ENCODE results near the gene MYOM3. TPM values are rescaled to one million over a fixed set of nuclear protein-coding genes. Genes with fewer than 3 reads are reported as not detected.

Gene MYOM3
- total RNA-seq, 1 donor from 2014 or later: 8.1 TPM

DNA sequence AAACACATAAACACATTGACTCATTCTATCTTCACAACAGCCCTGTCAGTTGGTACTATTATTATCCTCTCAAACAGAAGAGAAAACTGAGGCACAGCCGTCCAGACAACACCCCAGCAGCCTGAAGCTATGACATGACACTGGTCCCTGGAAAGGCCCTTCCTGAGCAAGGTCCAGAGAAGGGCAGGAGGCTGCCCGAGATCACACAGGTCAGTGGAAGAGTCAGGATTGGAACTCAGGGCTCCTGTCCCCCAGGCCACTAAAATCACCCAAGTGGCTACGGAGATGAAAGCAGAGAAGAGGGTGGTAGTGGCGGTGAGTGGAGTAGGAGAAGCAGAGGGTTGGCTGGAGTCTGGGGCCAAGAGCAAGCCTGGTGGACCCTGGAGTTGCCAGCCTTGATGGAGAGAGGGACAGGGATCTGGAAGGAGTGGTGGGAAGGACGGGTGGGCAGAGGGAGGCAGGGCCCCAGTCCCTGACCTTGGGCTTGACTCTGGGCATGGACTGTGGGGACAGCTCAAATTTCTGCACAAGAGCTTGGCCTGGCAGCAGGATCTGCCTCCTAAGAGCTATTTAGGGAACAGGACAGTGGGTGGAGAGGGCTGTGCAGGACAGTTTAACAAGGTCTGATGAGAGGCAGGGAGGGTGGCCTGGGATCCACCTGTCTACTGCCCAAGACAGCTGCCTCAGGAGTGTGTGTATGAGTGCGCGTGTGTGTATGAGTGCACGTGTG lies 15.8 kb downstream of the MYOM3 start:
- H3K27me3 ChIP-seq (ENCODE audit: control insufficient read depth, insufficient read depth, low read length): no peaks in the 10 kb centered on the region
- H3K4me3 ChIP-seq (ENCODE audit: low read depth, low read length): no peak overlapping the region
- H3K36me3 ChIP-seq (ENCODE audit: control insufficient read depth, insufficient read depth, low read length): no peaks in the 10 kb centered on the region
- no peak for TF ChIP-seq CTCF (IDR thresholded peaks at IDR 0.05; ENCODE audit: insufficient read depth, low read length, poor library complexity, severe bottlenecking)
- no peak for DNase-seq (ENCODE audit: low read depth)

- Histone ChIP-seq H3K36me3 (ENCODE audit: control insufficient read depth, insufficient read depth, low read length) (no peaks in the 10 kb centered on the region), H3K4me3 (ENCODE audit: low read depth, low read length) (no peak overlapping the region), H3K27me3 (ENCODE audit: control insufficient read depth, insufficient read depth, low read length) (no peaks in the 10 kb centered on the region)
- no peak for TF ChIP-seq CTCF (IDR thresholded peaks at IDR 0.05; ENCODE audit: insufficient read depth, low read length, poor library complexity, severe bottlenecking)
- no peak for DNase-seq (ENCODE audit: low read depth)
Measured at GRCh38 chr1:24095140-24095859, 16.6 kb downstream of the MYOM3 start.

DNA sequence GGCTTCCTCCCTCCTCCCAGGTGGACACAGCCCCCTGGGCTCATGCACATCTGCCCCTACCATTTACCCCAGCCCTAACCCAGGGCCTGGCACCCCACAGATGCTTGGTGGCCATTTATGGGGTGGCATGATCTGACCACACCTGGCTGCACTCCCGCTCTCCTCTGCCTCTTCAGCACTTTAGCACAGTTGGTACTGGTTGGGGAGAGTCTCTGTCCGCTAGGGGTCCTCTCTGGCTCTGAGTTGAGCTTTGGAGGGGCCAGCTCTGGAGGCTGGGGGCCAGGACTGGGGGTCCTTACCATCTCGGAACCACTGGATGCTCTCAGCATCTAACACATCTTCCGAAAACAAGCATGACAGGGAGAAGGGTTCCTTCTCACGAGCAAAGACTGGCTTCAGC lies 17.4 kb downstream of the MYOM3 start:
- DNase-seq (ENCODE audit: low read depth): no peak

GRCh38 chr1:24093732-24094131 lies 18.2 kb downstream of the MYOM3 start:
- TF ChIP-seq CTCF (IDR thresholded peaks at IDR 0.05; ENCODE audit: insufficient read depth, low read length, poor library complexity, severe bottlenecking): no peak
- DNase-seq (ENCODE audit: low read depth): no peak
- Histone ChIP-seq H3K36me3 (ENCODE audit: control insufficient read depth, insufficient read depth, low read length) (no peaks in the 10 kb centered on the region), H3K4me3 (ENCODE audit: low read depth, low read length) (no peak overlapping the region), H3K27me3 (ENCODE audit: control insufficient read depth, insufficient read depth, low read length) (no peaks in the 10 kb centered on the region)

More for the DNA sequence above, 17.4 kb downstream of the MYOM3 start:
- Histone ChIP-seq H3K4me3 (ENCODE audit: low read depth, low read length) (no peak overlapping the region), H3K36me3 (ENCODE audit: control insufficient read depth, insufficient read depth, low read length) (no peaks in the 10 kb centered on the region), H3K27me3 (ENCODE audit: control insufficient read depth, insufficient read depth, low read length) (no peaks in the 10 kb centered on the region)
- no peak for TF ChIP-seq CTCF (IDR thresholded peaks at IDR 0.05; ENCODE audit: insufficient read depth, low read length, poor library complexity, severe bottlenecking)

- no peaks in the 10 kb centered on the region for H3K27me3 ChIP-seq (ENCODE audit: control insufficient read depth, insufficient read depth, low read length)
- H3K36me3 ChIP-seq (ENCODE audit: control insufficient read depth, insufficient read depth, low read length): no peaks in the 10 kb centered on the region
- no peak for DNase-seq (ENCODE audit: low read depth)
- H3K4me3 ChIP-seq (ENCODE audit: low read depth, low read length): no peak overlapping the region
- no peak for TF ChIP-seq CTCF (IDR thresholded peaks at IDR 0.05; ENCODE audit: insufficient read depth, low read length, poor library complexity, severe bottlenecking)
Measured at GRCh38 chr1:24092979-24093378, 19.0 kb downstream of the MYOM3 start.

Measured in kidney epithelial cell (primary cell).